GM23338 (cell line): ENCODE measurements around the gene CACNA1C.

Experiments
- CTCF ChIP-seq, 2 experiments: fragments of 200-600 bp in 1 of 2; sonication (generic) in 1 of 2; conservative IDR thresholded peaks; 2 replicates each; pipeline versions ENCODE4 v1.5.1 to v1.6.1; 2016 to 2017; ENCODE audit warnings: antibody characterized with exemption in 2 of 2, low read depth in 2 of 2, mild to moderate bottlenecking in 2 of 2, moderate library complexity in 1 of 2
- EZH2 ChIP-seq: fragments of 200-600 bp; sonication (generic); IDR thresholded peaks from one replicate; pipeline ENCODE4 v1.8.0; 2017; ENCODE audit warnings: antibody characterized with exemption, mild to moderate bottlenecking, low read depth; ENCODE audit not compliant: unreplicated experiment
- NANOG ChIP-seq: IDR thresholded peaks from 2 replicates; pipeline ENCODE4 v1.6.1; 2016; ENCODE audit warnings: antibody characterized with exemption, borderline replicate concordance
- REST ChIP-seq: IDR thresholded peaks from one replicate; pipeline ENCODE4 v1.6.1; 2018; ENCODE audit warnings: antibody characterized with exemption; ENCODE audit not compliant: unreplicated experiment
- ZNF462 ChIP-seq: fragments of 250-450 bp; sonication (Bioruptor Pico); IDR thresholded peaks from 2 replicates; pipeline ENCODE4 v1.5.0; 2020; ENCODE audit warnings: mild to moderate bottlenecking, moderate library complexity

- no peak for TF ChIP-seq CTCF (conservative IDR thresholded peaks at IDR 0.05; ENCODE audit: low read depth in 2 of 2)
- TF ChIP-seq REST, result no peak
- TF ChIP-seq EZH2, result no peak
- no peak for TF ChIP-seq ZNF462 (CRISPR knock-in tag)
- no peak for TF ChIP-seq NANOG
Measured at GRCh38 chr12:2247120-2247519, 194.3 kb downstream of the CACNA1C start.
